GM23338 (cell line): ENCODE measurements around the gene LEP. TPM values are rescaled to one million over a fixed set of nuclear protein-coding genes. Genes with fewer than 3 reads are reported as not detected.

Experiments
- ATAC-seq: fragments of 200-7000 bp; cut with Tn5 transposase; 3 replicates; pipeline ENCODE4 v1.9.1; 2020
- DNase-seq: peaks from one replicate; pipeline ENCODE4 v3.0.0-alpha.2; 2015; ENCODE audit warnings: low spot score
- H2AFZ ChIP-seq: fragments of 200-600 bp; sonication (generic); 2 replicates; pipeline ENCODE4 v1.8.0; 2016; ENCODE audit warnings: antibody characterized with exemption, mild to moderate bottlenecking, moderate library complexity
- H3F3A ChIP-seq: fragments of 200-600 bp; sonication (generic); replicated peaks from 2 replicates; pipeline ENCODE4 v1.8.0; 2017; ENCODE audit warnings: antibody characterized with exemption, mixed run types, low read depth
- H3K27ac ChIP-seq: fragments of 200-600 bp; sonication (generic); 2 replicates; pipeline ENCODE4 v1.6.1; 2016; ENCODE audit warnings: low read depth
- H3K27me3 ChIP-seq: fragments of 200-600 bp; sonication (generic); 2 replicates; pipeline ENCODE4 v1.8.0; 2016; ENCODE audit warnings: mild to moderate bottlenecking, mixed run types, moderate library complexity; ENCODE audit not compliant: insufficient read depth
- H3K36me3 ChIP-seq: fragments of 200-600 bp; sonication (generic); 2 replicates; pipeline ENCODE4 v1.8.0; 2016; ENCODE audit warnings: mild to moderate bottlenecking; ENCODE audit not compliant: insufficient read depth
- H3K4me1 ChIP-seq: fragments of 200-600 bp; sonication (generic); 2 replicates; pipeline ENCODE4 v1.8.0; 2016; ENCODE audit warnings: mild to moderate bottlenecking, moderate library complexity; ENCODE audit not compliant: insufficient read depth
- H3K4me2 ChIP-seq: fragments of 200-600 bp; sonication (generic); 2 replicates; pipeline ENCODE4 v1.7.1; 2017; ENCODE audit warnings: mixed run types
- H3K4me3 ChIP-seq: fragments of 200-600 bp; sonication (generic); 2 replicates; pipeline ENCODE4 v1.6.1; 2016; ENCODE audit warnings: mixed run types
- H3K79me2 ChIP-seq: fragments of 200-600 bp; sonication (generic); replicated peaks from 2 replicates; pipeline ENCODE4 v1.8.0; 2017; ENCODE audit warnings: mild to moderate bottlenecking; ENCODE audit not compliant: insufficient read depth
- H3K9me2 ChIP-seq: fragments of 200-600 bp; sonication (generic); 2 replicates; pipeline ENCODE4 v1.8.0; 2017; ENCODE audit not compliant: insufficient read depth
- H4K20me1 ChIP-seq: fragments of 200-600 bp; sonication (generic); replicated peaks from 2 replicates; pipeline ENCODE4 v1.8.0; 2017; ENCODE audit warnings: mild to moderate bottlenecking; ENCODE audit not compliant: insufficient read depth
- H3K27ac Mint-ChIP-seq: 2 replicates; pipeline ENCODE4 v1.8.0; 2020; ENCODE audit warnings: inconsistent platforms, mild to moderate bottlenecking, moderate library complexity, mixed read lengths
- H3K27me3 Mint-ChIP-seq: 3 replicates; pipeline ENCODE4 v1.8.0; 2022; ENCODE audit warnings: low read depth, mild to moderate bottlenecking, moderate library complexity, mixed read lengths, inconsistent platforms; ENCODE audit not compliant: insufficient read depth, poor library complexity
- H3K36me3 Mint-ChIP-seq: 3 replicates; pipeline ENCODE4 v1.8.0; 2021; ENCODE audit warnings: low read depth, mild to moderate bottlenecking, inconsistent platforms, moderate library complexity, mixed read lengths
- H3K4me1 Mint-ChIP-seq: 3 replicates; pipeline ENCODE4 v1.8.0; 2020; ENCODE audit warnings: mild to moderate bottlenecking, inconsistent platforms, mixed read lengths
- H3K4me3 Mint-ChIP-seq: 3 replicates; pipeline ENCODE4 v1.8.0; 2021; ENCODE audit warnings: moderate library complexity, mild to moderate bottlenecking, inconsistent platforms, mixed read lengths
- H3K9me3 Mint-ChIP-seq: 3 replicates; pipeline ENCODE4 v1.8.0; 2020; ENCODE audit warnings: moderate library complexity, mild to moderate bottlenecking, inconsistent platforms, mixed read lengths
- CREB1 ChIP-seq: fragments of 250-450 bp; sonication (Bioruptor Pico); IDR thresholded peaks from 2 replicates; pipeline ENCODE4 v1.5.0; 2020; ENCODE audit warnings: low read depth, mild to moderate bottlenecking, moderate library complexity
- CTCF ChIP-seq, 2 experiments: fragments of 200-600 bp in 1 of 2; sonication (generic) in 1 of 2; conservative IDR thresholded peaks; 2 replicates each; pipeline versions ENCODE4 v1.5.1 to v1.6.1; 2016 to 2017; ENCODE audit warnings: antibody characterized with exemption in 2 of 2, low read depth in 2 of 2, mild to moderate bottlenecking in 2 of 2, moderate library complexity in 1 of 2
- JUNB ChIP-seq: IDR thresholded peaks from one replicate; pipeline ENCODE4 v1.6.1; 2016; ENCODE audit warnings: antibody characterized with exemption; ENCODE audit not compliant: unreplicated experiment
- STAT1 ChIP-seq: IDR thresholded peaks from one replicate; pipeline ENCODE4 v1.6.1; 2016; ENCODE audit warnings: antibody characterized with exemption; ENCODE audit not compliant: unreplicated experiment
- ZNF462 ChIP-seq: fragments of 250-450 bp; sonication (Bioruptor Pico); IDR thresholded peaks from 2 replicates; pipeline ENCODE4 v1.5.0; 2020; ENCODE audit warnings: mild to moderate bottlenecking, moderate library complexity
- polyA plus RNA-seq: library from polyadenylated mRNA; unstranded; fragments of >200 nt; fragmentation: Nextera tagmentation; extraction: Ambion mirVana; gene quantifications from 2 replicates; pipeline ENCODE4 v1.2.1, GENCODE V29; 2016
- total RNA-seq: library from RNA; depleted of rRNA; stranded (reverse); fragments of >200 nt; shearing (Covaris generic); gene quantifications from 2 replicates; pipeline ENCODE4 v1.2.3, GENCODE V29; 2014

Gene LEP
- total and polyA plus RNA-seq, 2 experiments from 2014 or later, result not detected

DNA sequence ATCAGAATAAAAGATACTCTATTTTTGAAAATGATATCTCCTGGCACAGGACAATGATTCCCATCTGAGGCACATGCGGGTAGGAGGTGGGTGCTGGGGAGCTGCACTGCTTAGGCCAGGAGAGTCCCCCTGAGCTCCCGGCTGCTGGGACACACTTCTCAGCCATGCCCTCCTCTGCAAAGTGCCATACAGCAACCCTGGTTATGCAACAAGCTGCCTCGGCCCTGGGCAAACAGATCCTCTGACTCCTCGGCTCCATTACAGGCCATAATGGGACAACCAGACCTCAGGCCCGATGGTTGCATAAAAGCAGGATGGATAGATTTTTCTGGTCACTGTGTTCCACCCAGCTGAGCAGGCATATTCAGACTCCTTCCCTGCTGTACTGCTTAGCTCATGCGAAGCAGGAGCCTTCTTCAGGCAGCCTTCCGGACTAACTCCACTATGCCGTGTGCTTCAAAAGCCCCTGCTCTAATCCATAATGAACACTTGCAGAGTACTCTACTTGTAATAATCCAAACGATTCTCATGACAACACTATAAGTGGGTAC, 6.5 kb upstream of the LEP start (continued):
- no peak for TF ChIP-seq ZNF462 (CRISPR knock-in tag)
- TF ChIP-seq CREB1 (CRISPR knock-in tag), result no peak
- TF ChIP-seq JUNB, result no peak

- H3K36me3 Mint-ChIP-seq, result peaks cover 14% of the 10 kb centered on the region; the same call in 2 of the 3 replicates
- H2AFZ ChIP-seq, result no peak overlapping the region
- no peaks in the 10 kb centered on the region for H3K36me3 ChIP-seq
- DNase-seq (peak; percentile 18), ATAC-seq (peak; percentile 31; the same call in 2 of the 3 replicates)
- no peak overlapping the region for H3K4me2 ChIP-seq
- no peaks in the 10 kb centered on the region for H3K27me3 ChIP-seq
- H3K27ac ChIP-seq, result no peak overlapping the region
- no peaks in the 10 kb centered on the region for H3K79me2 ChIP-seq
- no peak overlapping the region for H3K4me3 Mint-ChIP-seq
- no peak overlapping the region for H3K4me3 ChIP-seq
- no peaks in the 10 kb centered on the region for H3F3A ChIP-seq
- H4K20me1 ChIP-seq, result no peaks in the 10 kb centered on the region
- 0 out of 2 replicates have a peak, but pooled peaks cover 7% of the 10 kb centered on the region for H3K9me2 ChIP-seq
- peaks cover 13% of the 10 kb centered on the region for H3K27me3 Mint-ChIP-seq
- no peak overlapping the region for H3K27ac Mint-ChIP-seq
- H3K4me1 ChIP-seq, result no peaks in the 10 kb centered on the region
- peaks cover 25% of the 10 kb centered on the region for H3K9me3 Mint-ChIP-seq
- peaks cover 4% of the 10 kb centered on the region for H3K4me1 Mint-ChIP-seq
- peak in 1 of 2 experiments; percentile 16; a peak in 1 of 4 replicates for TF ChIP-seq CTCF (conservative IDR thresholded peaks at IDR 0.05; ENCODE audit: low read depth in 2 of 2)
- no peak for TF ChIP-seq STAT1
These were observed 5.6 kb upstream of the LEP start for GRCh38 chr7:128235471-128235870.
